Smooth muscle cell (in vitro differentiated cells): ENCODE measurements around the gene MOB3A. TPM values are rescaled to one million over a fixed set of nuclear protein-coding genes. Genes with fewer than 3 reads are reported as not detected.

Source experiments
- DNase-seq: peaks from one replicate; lab custom pipeline; 2025; ENCODE audit not compliant: unreplicated experiment; lab: John Stamatoyannopoulos, UW
- H2AFZ ChIP-seq: fragments of 200-600 bp; sonication (generic); 2 replicates; pipeline ENCODE4 v1.6.0; 2016; ENCODE audit warnings: antibody characterized with exemption, low read depth, mild to moderate bottlenecking
- H3F3A ChIP-seq: fragments of 200-600 bp; sonication (generic); 2 replicates; pipeline ENCODE4 v1.6.0; 2017; ENCODE audit warnings: antibody characterized with exemption, low read depth
- H3K27ac ChIP-seq: fragments of 200-600 bp; sonication (generic); 2 replicates; pipeline ENCODE4 v1.5.1; 2016; ENCODE audit warnings: low read depth, mild to moderate bottlenecking
- H3K27me3 ChIP-seq: fragments of 200-600 bp; sonication (generic); 2 replicates; pipeline ENCODE4 v1.6.1; 2016; ENCODE audit warnings: low read depth, mild to moderate bottlenecking
- H3K36me3 ChIP-seq: fragments of 200-600 bp; sonication (generic); 2 replicates; pipeline ENCODE4 v1.5.1; 2016; ENCODE audit warnings: low read depth
- H3K4me1 ChIP-seq: fragments of 200-600 bp; sonication (generic); 2 replicates; pipeline ENCODE4 v1.5.1; 2016; ENCODE audit warnings: low read depth
- H3K4me2 ChIP-seq: fragments of 200-600 bp; sonication (generic); 2 replicates; pipeline ENCODE4 v1.6.0; 2016; ENCODE audit warnings: mild to moderate bottlenecking
- H3K4me3 ChIP-seq: fragments of 200-600 bp; sonication (generic); 2 replicates; pipeline ENCODE4 v1.5.1; 2016; ENCODE audit warnings: mild to moderate bottlenecking
- H3K79me2 ChIP-seq: fragments of 200-600 bp; sonication (generic); 2 replicates; pipeline ENCODE4 v1.6.0; 2016; ENCODE audit warnings: low read depth, mild to moderate bottlenecking
- H3K9ac ChIP-seq: fragments of 200-600 bp; sonication (generic); 2 replicates; pipeline ENCODE4 v1.6.0; 2016; ENCODE audit warnings: low read depth
- H3K9me3 ChIP-seq: fragments of 200-600 bp; sonication (generic); replicated peaks from 2 replicates; pipeline ENCODE4 v1.5.1; 2016; ENCODE audit warnings: low read depth
- H4K20me1 ChIP-seq: fragments of 200-600 bp; sonication (generic); 2 replicates; pipeline ENCODE4 v1.6.0; 2016; ENCODE audit warnings: low read depth
- WGBS: methylation state at CpG from one replicate; pipeline ENCODE4 v1.1.7; 2016; ENCODE audit warnings: low lambda C conversion rate; 5-methylcytosine and 5-hydroxymethylcytosine counted together
- polyA plus RNA-seq: library from polyadenylated mRNA; unstranded; fragments of >200 nt; fragmentation: Nextera tagmentation; extraction: Ambion mirVana; gene quantifications from 2 replicates; pipeline ENCODE4 v1.2.1, GENCODE V29; 2016
- small RNA-seq: library from RNA; depleted of rRNA; stranded (forward); fragments of <200 nt; gene quantifications from one replicate; pipeline ENCODE3, GENCODE V24; 2014
- total RNA-seq: library from RNA; depleted of rRNA; stranded (reverse); fragments of >200 nt; gene quantifications from 2 replicates; pipeline ENCODE4 v1.2.3, GENCODE V29; 2014
- TF ChIP-seq, protein P1 (sequence below): fragments of 200-600 bp; sonication (generic); IDR thresholded peaks from 2 replicates; pipeline ENCODE4 v1.5.1; 2017; ENCODE audit warnings: borderline replicate concordance, mild to moderate bottlenecking, antibody characterized with exemption; ENCODE audit not compliant: insufficient read depth, poor library complexity, severe bottlenecking

Gene MOB3A
- total and polyA plus RNA-seq, 2 experiments from 2014 or later = 11.2 to 23.8 TPM

GRCh38 chr19:2026770-2027169 lies 69.4 kb downstream of the MOB3A start:
- Histone ChIP-seq H3K4me1 (no peaks in the 10 kb centered on the region), H3K9me3 (no peaks in the 10 kb centered on the region)
- TF ChIP-seq, protein P1, sequence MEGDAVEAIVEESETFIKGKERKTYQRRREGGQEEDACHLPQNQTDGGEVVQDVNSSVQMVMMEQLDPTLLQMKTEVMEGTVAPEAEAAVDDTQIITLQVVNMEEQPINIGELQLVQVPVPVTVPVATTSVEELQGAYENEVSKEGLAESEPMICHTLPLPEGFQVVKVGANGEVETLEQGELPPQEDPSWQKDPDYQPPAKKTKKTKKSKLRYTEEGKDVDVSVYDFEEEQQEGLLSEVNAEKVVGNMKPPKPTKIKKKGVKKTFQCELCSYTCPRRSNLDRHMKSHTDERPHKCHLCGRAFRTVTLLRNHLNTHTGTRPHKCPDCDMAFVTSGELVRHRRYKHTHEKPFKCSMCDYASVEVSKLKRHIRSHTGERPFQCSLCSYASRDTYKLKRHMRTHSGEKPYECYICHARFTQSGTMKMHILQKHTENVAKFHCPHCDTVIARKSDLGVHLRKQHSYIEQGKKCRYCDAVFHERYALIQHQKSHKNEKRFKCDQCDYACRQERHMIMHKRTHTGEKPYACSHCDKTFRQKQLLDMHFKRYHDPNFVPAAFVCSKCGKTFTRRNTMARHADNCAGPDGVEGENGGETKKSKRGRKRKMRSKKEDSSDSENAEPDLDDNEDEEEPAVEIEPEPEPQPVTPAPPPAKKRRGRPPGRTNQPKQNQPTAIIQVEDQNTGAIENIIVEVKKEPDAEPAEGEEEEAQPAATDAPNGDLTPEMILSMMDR = no peak

DNA sequence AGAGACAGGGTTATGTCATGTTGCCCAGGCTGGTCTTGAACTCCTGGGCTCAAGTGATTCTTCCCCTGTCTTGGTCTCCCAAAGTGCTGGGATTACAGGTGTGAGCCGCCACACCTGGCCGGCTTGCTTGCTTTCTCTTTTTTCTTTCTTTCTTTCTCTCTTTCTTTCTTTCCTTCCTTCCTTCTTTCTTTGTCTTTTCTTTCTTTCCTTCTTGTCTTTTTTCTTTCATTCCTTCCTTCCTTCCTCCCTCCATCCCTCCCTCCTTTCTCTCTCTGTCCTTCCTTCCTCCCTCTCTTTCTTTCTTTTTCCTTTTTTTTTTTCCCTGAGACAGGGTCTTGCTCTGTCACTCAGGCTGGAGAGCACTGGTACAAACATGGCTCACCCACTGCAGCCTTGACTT lies 73.8 kb downstream of the MOB3A start:
- Histone ChIP-seq H3K79me2 (no peaks in the 10 kb centered on the region), H2AFZ (no peak overlapping the region), H3K4me3 (no peak overlapping the region), H3F3A (no peaks in the 10 kb centered on the region), H3K27ac (no peak overlapping the region), H3K27me3 (no peaks in the 10 kb centered on the region), H3K4me2 (no peak overlapping the region), H3K9me3 (no peaks in the 10 kb centered on the region), H3K9ac (no peak overlapping the region), H4K20me1 (no peaks in the 10 kb centered on the region), H3K36me3 (no peaks in the 10 kb centered on the region), H3K4me1 (no peaks in the 10 kb centered on the region)
- WGBS = 100% methylated on average over 2 of the region's 2 CpGs
- DNase-seq = no peak
- TF ChIP-seq, protein P1 = no peak

More at GRCh38 chr19:2026770-2027169, 69.4 kb downstream of the MOB3A start:
- WGBS = 93% methylated on average over 10 of the region's 10 CpGs
- Histone ChIP-seq H2AFZ (no peak overlapping the region), H3K4me2 (no peak overlapping the region), H3K27me3 (no peaks in the 10 kb centered on the region), H3K79me2 (no peaks in the 10 kb centered on the region), H3F3A (no peaks in the 10 kb centered on the region), H3K4me3 (no peak overlapping the region), H4K20me1 (no peaks in the 10 kb centered on the region), H3K9ac (no peak overlapping the region), H3K27ac (no peak overlapping the region), H3K36me3 (no peaks in the 10 kb centered on the region)
- no peak for DNase-seq

DNA sequence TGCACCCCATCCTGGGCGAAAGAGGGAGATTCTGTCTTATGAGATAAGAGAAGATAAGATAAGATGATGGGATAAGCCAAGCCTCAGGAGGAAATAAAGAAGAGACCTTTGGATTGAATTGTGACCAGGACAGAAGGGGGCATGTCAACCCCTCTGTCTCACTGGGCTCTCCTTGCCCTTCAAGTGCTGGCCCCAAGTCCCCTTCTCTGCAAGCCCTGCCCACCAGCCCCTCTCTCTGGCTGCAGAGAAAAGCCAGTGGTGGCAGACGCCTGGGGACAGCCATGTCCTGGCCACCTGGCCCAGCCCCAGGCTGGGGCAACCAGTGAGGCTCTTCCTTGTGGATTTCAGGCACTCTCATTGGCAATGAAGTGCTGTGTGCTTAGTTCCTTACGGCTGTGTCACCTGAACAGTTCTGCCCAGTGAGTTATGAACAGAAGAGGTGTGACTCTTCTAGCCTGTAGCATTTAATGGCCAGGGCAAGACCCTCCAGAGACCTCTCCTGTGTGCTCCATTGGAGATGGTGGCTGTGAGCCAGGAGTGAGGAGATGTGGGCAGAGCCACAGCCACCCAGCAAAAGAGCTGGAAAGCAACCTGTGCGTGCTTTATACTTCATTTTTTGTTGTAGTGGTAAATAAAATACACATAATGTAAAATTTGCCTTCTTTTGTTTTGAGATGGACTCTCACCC lies 74.5 kb downstream of the MOB3A start:
- no peak for DNase-seq
- H3K9ac ChIP-seq = no peak overlapping the region
- H4K20me1 ChIP-seq = no peaks in the 10 kb centered on the region
- no peak overlapping the region for H2AFZ ChIP-seq
- no peaks in the 10 kb centered on the region for H3F3A ChIP-seq
- no peaks in the 10 kb centered on the region for H3K27me3 ChIP-seq
- H3K4me2 ChIP-seq = no peak overlapping the region
- no peaks in the 10 kb centered on the region for H3K9me3 ChIP-seq
- H3K4me1 ChIP-seq = no peaks in the 10 kb centered on the region
- H3K36me3 ChIP-seq = no peaks in the 10 kb centered on the region
- H3K79me2 ChIP-seq = no peaks in the 10 kb centered on the region
- no peak overlapping the region for H3K27ac ChIP-seq
- 79% methylated on average over 4 of the region's 4 CpGs for WGBS
- TF ChIP-seq, protein P1 = no peak
- H3K4me3 ChIP-seq = no peak overlapping the region

Small RNAs within 50 kb of the gene (small RNA-seq; reads per million reads assigned to genes)
- not detected for gene AC007136.1

Other genes with a start within 250 kb of the MOB3A start
- gene REXO1, start 247.8 kb downstream of the MOB3A start, total RNA-seq = 5.0 and 10.6 TPM in 2 replicates
- 11.6 and 17.9 TPM in 2 replicates for gene REXO1, start 247.8 kb downstream of the MOB3A start, polyA plus RNA-seq
- 4.3 and 5.8 TPM in 2 replicates for gene KLF16, start 232.7 kb downstream of the MOB3A start, total RNA-seq
- 15.4 and 16.7 TPM in 2 replicates for gene KLF16, start 232.7 kb downstream of the MOB3A start, polyA plus RNA-seq
- 42.9 and 49.2 TPM in 2 replicates for gene ABHD17A, start 210.8 kb downstream of the MOB3A start, total RNA-seq
- 98.3 and 106 TPM in 2 replicates for gene ABHD17A, start 210.8 kb downstream of the MOB3A start, polyA plus RNA-seq
- gene ADAT3, start 190.9 kb downstream of the MOB3A start, total RNA-seq = 0.49 and 0.58 TPM in 2 replicates
- gene ADAT3, start 190.9 kb downstream of the MOB3A start, polyA plus RNA-seq = 2.0 and 4.8 TPM in 2 replicates
- gene SCAMP4, start 190.9 kb downstream of the MOB3A start, total RNA-seq = 72.6 and 96.9 TPM in 2 replicates
- 54.5 and 74.1 TPM in 2 replicates for gene SCAMP4, start 190.9 kb downstream of the MOB3A start, polyA plus RNA-seq
- gene CSNK1G2, start 155.2 kb downstream of the MOB3A start, total RNA-seq = 47.5 and 53.5 TPM in 2 replicates
- gene CSNK1G2, start 155.2 kb downstream of the MOB3A start, polyA plus RNA-seq = 74.9 and 86.1 TPM in 2 replicates
- 37.8 and 45.2 TPM in 2 replicates for gene BTBD2, start 80.6 kb downstream of the MOB3A start, total RNA-seq
- 63.2 and 69.8 TPM in 2 replicates for gene BTBD2, start 80.6 kb downstream of the MOB3A start, polyA plus RNA-seq
- gene MKNK2, start 45.1 kb downstream of the MOB3A start, total RNA-seq = 30.1 and 43.6 TPM in 2 replicates
- 44.7 and 80.1 TPM in 2 replicates for gene MKNK2, start 45.1 kb downstream of the MOB3A start, polyA plus RNA-seq
- gene IZUMO4, start 589 bp upstream of the MOB3A start, total RNA-seq = 1.6 and 1.8 TPM in 2 replicates
- 0.48 and 0.58 TPM in 2 replicates for gene IZUMO4, start 589 bp upstream of the MOB3A start, polyA plus RNA-seq
- gene AP3D1, start 55.2 kb upstream of the MOB3A start, total RNA-seq = 43.0 and 66.2 TPM in 2 replicates
- 81.0 and 82.8 TPM in 2 replicates for gene AP3D1, start 55.2 kb upstream of the MOB3A start, polyA plus RNA-seq
- 4.2 and 4.8 TPM in 2 replicates for gene DOT1L, start 67.6 kb upstream of the MOB3A start, total RNA-seq
- gene DOT1L, start 67.6 kb upstream of the MOB3A start, polyA plus RNA-seq = 3.4 and 5.5 TPM in 2 replicates
- 36.0 and 38.6 TPM in 2 replicates for gene PLEKHJ1, start 140.0 kb upstream of the MOB3A start, total RNA-seq
- gene PLEKHJ1, start 140.0 kb upstream of the MOB3A start, polyA plus RNA-seq = 76.5 and 94.5 TPM in 2 replicates
- 8.4 and 28.5 TPM in 2 replicates for gene SF3A2, start 140.5 kb upstream of the MOB3A start, total RNA-seq
- 63.0 and 78.1 TPM in 2 replicates for gene SF3A2, start 140.5 kb upstream of the MOB3A start, polyA plus RNA-seq
- 2.9 and 3.5 TPM in 2 replicates for gene AMH, start 153.0 kb upstream of the MOB3A start, total RNA-seq
- 12.6 and 20.7 TPM in 2 replicates for gene AMH, start 153.0 kb upstream of the MOB3A start, polyA plus RNA-seq
- gene JSRP1, start 160.1 kb upstream of the MOB3A start, total RNA-seq = not detected in 2 replicates
- gene JSRP1, start 160.1 kb upstream of the MOB3A start, polyA plus RNA-seq = 0.59 TPM in 1 of 2 replicates, not detected in the other
- not detected in 2 replicates for gene PEAK3, start 185.8 kb upstream of the MOB3A start, total RNA-seq
- 0.37 and 0.71 TPM in 2 replicates for gene PEAK3, start 185.8 kb upstream of the MOB3A start, polyA plus RNA-seq
- not detected in 2 replicates for gene LINGO3, start 211.8 kb upstream of the MOB3A start, total RNA-seq
- 0.31 and 1.2 TPM in 2 replicates for gene LINGO3, start 211.8 kb upstream of the MOB3A start, polyA plus RNA-seq
- 164 and 186 TPM in 2 replicates for gene LSM7, start 232.3 kb upstream of the MOB3A start, total RNA-seq
- 158 and 161 TPM in 2 replicates for gene LSM7, start 232.3 kb upstream of the MOB3A start, polyA plus RNA-seq
- gene SPPL2B, start 232.4 kb upstream of the MOB3A start, total RNA-seq = 21.1 and 54.7 TPM in 2 replicates
- gene SPPL2B, start 232.4 kb upstream of the MOB3A start, polyA plus RNA-seq = 53.6 and 63.5 TPM in 2 replicates